ENCODE results near the gene TACC2. TPM values are rescaled to one million over a fixed set of nuclear protein-coding genes. Genes with fewer than 3 reads are reported as not detected.

Gene TACC2
- total and polyA plus RNA-seq, 8 donors, result 29.0 to 102 (median 52.9) TPM

GRCh38 chr10:122096705-122097104, 107.7 kb downstream of the TACC2 start:
- WGBS, 5 donors, result 78 to 93% (median 89%) methylated on average over 3 of the region's 3 CpGs
- no peaks in the 10 kb centered on the region for H3K27me3 ChIP-seq
- DNase-seq, result no peak
- peak overlapping the region in 1 of 5 donors; percentile 7 for H3K27ac ChIP-seq
- no peak overlapping the region for H3K4me3 ChIP-seq
- H3K36me3 ChIP-seq, result peaks cover 0 to 2% (median 0%) of the 10 kb centered on the region in 4 donors
- TF ChIP-seq POLR2A (IDR thresholded peaks at IDR 0.05) (no peak), CTCF (IDR thresholded peaks at IDR 0.05) (no peak), EP300 (IDR thresholded peaks at IDR 0.05) (no peak)
- intact Hi-C loops (cut with DNase I; ENCODE audit: low total_unique reads), result no loop called here
- peaks cover 0 to 15% (median 0%) of the 10 kb centered on the region in 4 donors for H3K4me1 ChIP-seq
- no peaks in the 10 kb centered on the region for H3K9me3 ChIP-seq

- intact Hi-C loops (cut with DNase I; ENCODE audit: low total_unique reads), result no loop called here
- no peak for DNase-seq
- no peak overlapping the region for H3K27ac ChIP-seq
- no peaks in the 10 kb centered on the region for H3K27me3 ChIP-seq
- no peaks in the 10 kb centered on the region for H3K9me3 ChIP-seq
- no peak for TF ChIP-seq EP300 (IDR thresholded peaks at IDR 0.05)
- TF ChIP-seq CTCF (IDR thresholded peaks at IDR 0.05), result no peak
- TF ChIP-seq POLR2A (IDR thresholded peaks at IDR 0.05), result no peak
- TF ChIP-seq POLR2AphosphoS5 (IDR thresholded peaks at IDR 0.05), result no peak
- no peak overlapping the region for H3K4me3 ChIP-seq
- peaks cover 0 to 22% (median 0%) of the 10 kb centered on the region in 4 donors for H3K4me1 ChIP-seq
- no peaks in the 10 kb centered on the region for H3K36me3 ChIP-seq
- WGBS, 5 donors, result 83 to 93% (median 90%) methylated on average over 7 of the region's 7 CpGs
These were observed 109.0 kb downstream of the TACC2 start for GRCh38 chr10:122097935-122098334.

GRCh38 chr10:122098924-122099323, 110.0 kb downstream of the TACC2 start:
- intact Hi-C loops (cut with DNase I; ENCODE audit: low total_unique reads), result no loop called here
- DNase-seq, result no peak
- Histone ChIP-seq H3K4me1 (peaks cover 0 to 29% (median 0%) of the 10 kb centered on the region in 4 donors), H3K9me3 (no peaks in the 10 kb centered on the region), H3K27me3 (no peaks in the 10 kb centered on the region), H3K27ac (peak overlapping the region in 2 of 5 donors; percentile 6 to 38), H3K36me3 (no peaks in the 10 kb centered on the region), H3K4me3 (no peak overlapping the region)
- TF ChIP-seq EP300 (IDR thresholded peaks at IDR 0.05) (no peak), POLR2AphosphoS5 (IDR thresholded peaks at IDR 0.05) (peak in 1 of 3 donors; percentile 24), POLR2A (IDR thresholded peaks at IDR 0.05) (no peak), CTCF (IDR thresholded peaks at IDR 0.05) (no peak)
- 66 to 81% (median 74%) methylated on average over 8 of the region's 8 CpGs for WGBS, 5 donors

- DNase-seq, result no peak
- TF ChIP-seq CTCF (IDR thresholded peaks at IDR 0.05), result no peak
- TF ChIP-seq POLR2AphosphoS5 (IDR thresholded peaks at IDR 0.05), result no peak
- TF ChIP-seq EP300 (IDR thresholded peaks at IDR 0.05), result no peak
- TF ChIP-seq POLR2A (IDR thresholded peaks at IDR 0.05), result no peak
- H3K9me3 ChIP-seq, result no peaks in the 10 kb centered on the region
- 58 to 76% (median 64%) methylated on average over 2 of the region's 2 CpGs for WGBS, 5 donors
- intact Hi-C loops (cut with DNase I; ENCODE audit: low total_unique reads), result no loop called here
- H3K4me1 ChIP-seq, result peaks cover 0 to 29% (median 0%) of the 10 kb centered on the region in 4 donors
- no peaks in the 10 kb centered on the region for H3K36me3 ChIP-seq
- no peaks in the 10 kb centered on the region for H3K27me3 ChIP-seq
- no peak overlapping the region for H3K4me3 ChIP-seq
- peak overlapping the region in 1 of 5 donors; percentile 38 for H3K27ac ChIP-seq
These were observed 110.6 kb downstream of the TACC2 start for GRCh38 chr10:122099562-122099961.
